Aortic smooth muscle cell (primary cell): ENCODE measurements around the gene P4HA2. TPM values are rescaled to one million over a fixed set of nuclear protein-coding genes. Genes with fewer than 3 reads are reported as not detected.

Experiments
- total RNA-seq: library from RNA; depleted of rRNA; stranded (reverse); fragments of >200 nt; gene quantifications from 2 replicates; pipeline ENCODE4 v1.2.3, GENCODE V29; 2014

P4HA2 gene
- total RNA-seq: 114 and 136 TPM in 2 replicates

GRCh38 chr5:132227485-132228240 lies at the start of gene P4HA2:
P4HA2 (minus strand) TSS chr5:132227853; CDS start chr5:132218626, 9,227 bp downstream.

GRCh38 chr5:132257131-132258101 lies 29.8 kb upstream of the P4HA2 start, which contains the start of gene PDLIM4:
PDLIM4 (plus strand) TSS chr5:132257696; CDS start chr5:132257735, 39 bp downstream.

Other genes with a start within 250 kb of the P4HA2 start
- gene ACSL6, start 216.2 kb downstream of the P4HA2 start, total RNA-seq: 0.25 TPM in 1 of 2 replicates, not detected in the other
- gene IL3, start 167.2 kb downstream of the P4HA2 start, total RNA-seq: not detected in 2 replicates
- not detected in 2 replicates for gene CSF2, start 154.1 kb downstream of the P4HA2 start, total RNA-seq
- gene PDLIM4, start 29.8 kb upstream of the P4HA2 start, total RNA-seq: 12.3 and 14.7 TPM in 2 replicates
- 1.1 and 1.7 TPM in 2 replicates for gene SLC22A4, start 66.5 kb upstream of the P4HA2 start, total RNA-seq
- 4.7 and 6.6 TPM in 2 replicates for gene SLC22A5, start 141.9 kb upstream of the P4HA2 start, total RNA-seq